PFSK-1 (cell line): ENCODE measurements around the gene PDCL2.

ENCODE experiments used
- POLR2AphosphoS5 ChIP-seq: IDR thresholded peaks from 2 replicates; pipeline ENCODE4 v1.6.1; 2012; ENCODE audit warnings: low read depth, mild to moderate bottlenecking, control low read depth, low read length, moderate library complexity
- REST ChIP-seq, 2 experiments: IDR thresholded peaks; 2 replicates each; pipeline versions ENCODE4 v1.6.1 to v1.8.0; 2011 to 2012; ENCODE audit warnings: low read depth in 2 of 2, low read length in 2 of 2, control low read depth in 1 of 2, inconsistent platforms in 1 of 2, mild to moderate bottlenecking in 1 of 2, moderate library complexity in 1 of 2; ENCODE audit not compliant: insufficient read depth in 1 of 2
- SIN3A ChIP-seq: IDR thresholded peaks from 2 replicates; pipeline ENCODE4 v1.6.1; 2012; ENCODE audit warnings: mild to moderate bottlenecking, low read length, moderate library complexity, borderline replicate concordance; ENCODE audit not compliant: insufficient read depth

GRCh38 chr4:55545151-55545550, 46.9 kb downstream of the PDCL2 start:
- TF ChIP-seq SIN3A: no peak
- no peak for TF ChIP-seq REST (IDR thresholded peaks at IDR 0.05; ENCODE audit: insufficient read depth in 1 of 2, low read depth in 2 of 2, low read length in 2 of 2)
- no peak for TF ChIP-seq POLR2AphosphoS5
